H1 (cell line): ENCODE measurements around the gene CD7. TPM values are rescaled to one million over a fixed set of nuclear protein-coding genes. Genes with fewer than 3 reads are reported as not detected.

Experiments used
- CTCF ChIA-PET: fragments of 300-600 bp; sonication (Branson Sonifier 250); formaldehyde crosslinking; loops from one replicate; lab custom pipeline; 2021; ENCODE audit not compliant: partially characterized antibody; lab: Charles Lee
- POLR2A ChIA-PET: fragments of 300-600 bp; sonication (Branson Sonifier 250); formaldehyde crosslinking; loops from one replicate; lab custom pipeline; 2021; ENCODE audit warnings: inconsistent platforms; ENCODE audit not compliant: partially characterized antibody; lab: Charles Lee
- DNase-seq, 2 experiments: peaks; one replicate each; pipeline versions ENCODE4 v3.0.0 to v3.0.0-alpha.2; 2010 to 2022; ENCODE audit warnings: low spot score in 2 of 2, low read depth in 1 of 2, mixed read lengths in 1 of 2
- FAIRE-seq: peaks from 2 replicates; lab custom pipeline; 2011; peaks lifted over from hg19 to GRCh38; lab: Jason Lieb, UNC
- H2AFZ ChIP-seq: 2 replicates; pipeline ENCODE4 v1.8.1; 2012; ENCODE audit warnings: low read length, inconsistent platforms
- H2AK5ac ChIP-seq: 2 replicates; pipeline ENCODE4 v1.6.1; 2013; ENCODE audit warnings: low read depth, low read length
- H2BK120ac ChIP-seq: replicated peaks from 2 replicates; pipeline ENCODE3; 2013; ENCODE audit warnings: low read depth, low read length, inconsistent platforms
- H2BK12ac ChIP-seq: 2 replicates; pipeline ENCODE4 v1.6.1; 2013; ENCODE audit warnings: low read depth, low read length
- H2BK15ac ChIP-seq: 2 replicates; pipeline ENCODE4 v1.6.1; 2013; ENCODE audit warnings: low read length
- H2BK20ac ChIP-seq: 2 replicates; pipeline ENCODE4 v1.6.1; 2013; ENCODE audit warnings: low read length
- H2BK5ac ChIP-seq: 2 replicates; pipeline ENCODE4 v1.6.1; 2013; ENCODE audit warnings: low read depth, low read length
- H3K14ac ChIP-seq: 2 replicates; pipeline ENCODE4 v1.6.1; 2013; ENCODE audit warnings: inconsistent platforms; ENCODE audit not compliant: insufficient read length
- H3K18ac ChIP-seq: 2 replicates; pipeline ENCODE4 v1.6.1; 2013; ENCODE audit warnings: low read length; ENCODE audit errors: extremely low read depth
- H3K23ac ChIP-seq: 2 replicates; pipeline ENCODE4 v1.6.1; 2013; ENCODE audit warnings: inconsistent platforms; ENCODE audit not compliant: insufficient read length
- H3K23me2 ChIP-seq: 2 replicates; pipeline ENCODE4 v1.6.1; 2013; ENCODE audit warnings: low read depth, low read length
- H3K27ac ChIP-seq: 2 replicates; pipeline ENCODE4 v1.6.1; 2011; ENCODE audit warnings: low read depth, low read length, inconsistent platforms
- H3K27me3 ChIP-seq, 4 experiments: replicated peaks in 1 of 4; 1 replicate in 1 of 4; 2 replicates in 3 of 4; pipeline versions ENCODE4 v1.6.1 to v1.8.1; 2011 to 2013; ENCODE audit warnings: low read length in 3 of 4, mild to moderate bottlenecking in 3 of 4, inconsistent platforms in 2 of 4, mixed read lengths in 2 of 4, moderate library complexity in 1 of 4; ENCODE audit not compliant: control insufficient read depth in 3 of 4, insufficient read depth in 3 of 4; ENCODE audit errors: extremely low read depth in 1 of 4
- H3K36me3 ChIP-seq, 4 experiments: 2 replicates each; pipeline versions ENCODE4 v1.6.1 to v1.8.1; 2011 to 2013; ENCODE audit warnings: mild to moderate bottlenecking in 4 of 4, low read length in 3 of 4, moderate library complexity in 2 of 4, control low read depth in 1 of 4, inconsistent platforms in 1 of 4; ENCODE audit not compliant: insufficient read depth in 4 of 4, control insufficient read depth in 2 of 4
- H3K4ac ChIP-seq: replicated peaks from 2 replicates; pipeline ENCODE3; 2013; ENCODE audit warnings: low read length, low read depth, mixed read lengths, inconsistent platforms; ENCODE audit not compliant: insufficient read length
- H3K4me1 ChIP-seq, 4 experiments: replicated peaks in 1 of 4; 1 replicate in 1 of 4; 2 replicates in 3 of 4; pipeline versions ENCODE4 v1.6.1 to v1.8.1; 2011 to 2013; ENCODE audit warnings: low read length in 3 of 4, inconsistent platforms in 2 of 4, mixed read lengths in 1 of 4; ENCODE audit not compliant: insufficient read depth in 4 of 4, control insufficient read depth in 3 of 4
- H3K4me2 ChIP-seq, 2 experiments: 2 replicates each; pipeline versions ENCODE4 v1.6.1 to v1.8.1; 2011 to 2013; ENCODE audit warnings: low read depth in 2 of 2, low read length in 2 of 2, control low read depth in 1 of 2, inconsistent platforms in 1 of 2, mild to moderate bottlenecking in 1 of 2; ENCODE audit not compliant: insufficient read depth in 1 of 2
- H3K4me3 ChIP-seq, 4 experiments: fragments of 200-600, 300-600 bp in 1 of 4; sonication (generic), shearing (Covaris generic), sonication (Bioruptor Twin) in 1 of 4; 2 replicates each; pipeline versions ENCODE4 v1.5.1 to v1.8.1; 2011 to 2016; ENCODE audit warnings: low read length in 4 of 4, low read depth in 3 of 4, control low read depth in 2 of 4, inconsistent platforms in 2 of 4, mild to moderate bottlenecking in 2 of 4, mixed read lengths in 1 of 4, moderate library complexity in 1 of 4; ENCODE audit not compliant: insufficient read depth in 2 of 4; ENCODE audit errors: extremely low read depth in 1 of 4
- H3K56ac ChIP-seq: replicated peaks from 2 replicates; pipeline ENCODE3; 2013; ENCODE audit warnings: low read depth, mild to moderate bottlenecking, mixed read lengths, low read length, inconsistent platforms; ENCODE audit not compliant: insufficient read length
- H3K79me1 ChIP-seq: 2 replicates; pipeline ENCODE4 v1.6.1; 2013; ENCODE audit warnings: low read depth, low read length, control low read depth
- H3K79me2 ChIP-seq, 2 experiments: 2 replicates each; pipeline versions ENCODE4 v1.6.1 to v1.8.1; 2012 to 2013; ENCODE audit warnings: low read length in 2 of 2, mild to moderate bottlenecking in 2 of 2, inconsistent platforms in 1 of 2; ENCODE audit not compliant: insufficient read depth in 2 of 2, control insufficient read depth in 1 of 2
- H3K9ac ChIP-seq, 4 experiments: replicated peaks in 1 of 4; 1 replicate in 1 of 4; 2 replicates in 3 of 4; pipeline versions ENCODE4 v1.6.1 to v1.8.1; 2011 to 2013; ENCODE audit warnings: low read depth in 3 of 4, low read length in 3 of 4, control low read depth in 2 of 4, mild to moderate bottlenecking in 2 of 4, moderate library complexity in 2 of 4, inconsistent platforms in 1 of 4; ENCODE audit errors: extremely low read depth in 1 of 4
- H3K9me3 ChIP-seq, 2 experiments: 2 replicates each; pipeline versions ENCODE4 v1.6.1 to v1.8.1; 2012 to 2013; ENCODE audit warnings: mild to moderate bottlenecking in 2 of 2, moderate library complexity in 2 of 2, control low read depth in 1 of 2, inconsistent platforms in 1 of 2, low read depth in 1 of 2, low read length in 1 of 2, mixed read lengths in 1 of 2; ENCODE audit not compliant: insufficient read depth in 2 of 2
- H4K20me1 ChIP-seq, 2 experiments: replicated peaks in 1 of 2; 2 replicates each; pipeline versions ENCODE3 to v1.8.1; 2011 to 2013; ENCODE audit warnings: inconsistent platforms in 2 of 2, low read length in 2 of 2, mild to moderate bottlenecking in 1 of 2; ENCODE audit not compliant: insufficient read depth in 2 of 2, control insufficient read depth in 1 of 2
- H4K5ac ChIP-seq: 2 replicates; pipeline ENCODE4 v1.6.1; 2013; ENCODE audit warnings: low read length, low read depth, mixed read lengths, inconsistent platforms; ENCODE audit not compliant: insufficient read length
- H4K8ac ChIP-seq: 2 replicates; pipeline ENCODE4 v1.8.0; 2013; ENCODE audit warnings: mild to moderate bottlenecking, moderate library complexity, low read length, inconsistent platforms; ENCODE audit not compliant: insufficient read depth; ENCODE audit errors: extremely low read depth
- H4K91ac ChIP-seq: replicated peaks from 2 replicates; pipeline ENCODE3; 2013; ENCODE audit warnings: low read length, mixed read lengths, inconsistent platforms; ENCODE audit not compliant: insufficient read length
- GABPA ChIP-seq: IDR thresholded peaks from 2 replicates; pipeline ENCODE4 v1.6.1; 2011; ENCODE audit warnings: mild to moderate bottlenecking, low read length, moderate library complexity, borderline replicate concordance; ENCODE audit not compliant: insufficient read depth
- SIX5 ChIP-seq: IDR thresholded peaks from 2 replicates; pipeline ENCODE4 v1.6.1; 2011; ENCODE audit warnings: mild to moderate bottlenecking, low read depth, low read length
- WGBS, 2 experiments: shearing (Covaris generic) in 1 of 2; methylation state at CpG; one replicate each; pipeline versions ENCODE4 v1.1.6 to v1.1.7; 2013 to 2015; ENCODE audit warnings: low lambda C conversion rate in 2 of 2, mixed read lengths in 2 of 2, inconsistent platforms in 1 of 2, low coverage in 1 of 2, missing lambda C conversion rate in 1 of 2; ENCODE audit not compliant: insufficient replicate concordance in 2 of 2, insufficient coverage in 1 of 2, insufficient read length in 1 of 2; ENCODE audit errors: extremely low coverage in 1 of 2, missing lambda C conversion rate in 1 of 2; 5-methylcytosine and 5-hydroxymethylcytosine counted together
- polyA plus RNA-seq, 7 experiments: library from polyadenylated mRNA; depleted of rRNA in 3 of 7; stranded (reverse) in 5 of 7; unstranded in 2 of 7; fragments of >200 nt in 5 of 7; fragments of 200-250 nt in 2 of 7; gene quantifications; 1 replicate in 5 of 7; 2 replicates in 1 of 7; 4 replicates in 1 of 7; pipeline versions ENCODE4 v1.2.1 to v1.2.3, GENCODE V29; 2011 to 2013; ENCODE audit warnings: missing spikeins in 2 of 7, mixed read lengths in 2 of 7
- total RNA-seq: library from RNA; stranded (reverse); fragmentation: NEBNext Ultra II Directional; extraction: Animal tissue kit (Norgen Biotek cat#: 25700); gene quantifications from 2 replicates; pipeline ENCODE4 v1.2.1, GENCODE V29; 2021

The CD7 gene
- total and polyA plus RNA-seq, 2 of the 8 experiments (the other 6 are each of a cell fraction or from before 2014, with no cell fraction given) = 0.83 to 0.86 TPM

- TF ChIP-seq SIX5 = no peak
- TF ChIP-seq GABPA = 0 out of 2 replicates have a peak, but pooled peaks have one; percentile 6
- H2BK12ac ChIP-seq = no peak overlapping the region
- no peak for FAIRE-seq
- H2AFZ ChIP-seq = no peak overlapping the region
- 87% methylated on average over 15 of the region's 15 CpGs; no CpG with 5 or more reads in 1 of the 2 experiments for WGBS, 2 experiments
- H3K9ac ChIP-seq = no peak overlapping the region
- H2BK20ac ChIP-seq = no peak overlapping the region
- H2BK5ac ChIP-seq = no peak overlapping the region
- H3K79me2 ChIP-seq = no peaks in the 10 kb centered on the region
- H3K14ac ChIP-seq = no peak overlapping the region
- no peak overlapping the region for H3K23ac ChIP-seq
- ChIA-PET CTCF (interaction anchor here (1.1 kb wide), 1 partner anchor 28 kb away, joined by 4 read pairs; no protein-coding TSS in a partner anchor), POLR2A (no interaction called here)
- H3K9me3 ChIP-seq = no peaks in the 10 kb centered on the region
- H3K4me3 ChIP-seq = no peak overlapping the region
- H3K4ac ChIP-seq = no peak overlapping the region
- H3K4me2 ChIP-seq = no peak overlapping the region
- no peak overlapping the region for H3K18ac ChIP-seq
- peaks cover 8% of the 10 kb centered on the region for H3K23me2 ChIP-seq
- H3K27me3 ChIP-seq = peaks cover 19 to 36% (median 33%) of the 10 kb centered on the region in 4 experiments
- DNase-seq = no peak
- no peak overlapping the region for H2BK15ac ChIP-seq
- H3K36me3 ChIP-seq = no peaks in the 10 kb centered on the region
- no peak overlapping the region for H2AK5ac ChIP-seq
- H2BK120ac ChIP-seq = no peak overlapping the region
- peak overlapping the region; percentile 80 for H4K91ac ChIP-seq
- peaks cover 0 to 28% (median 21%) of the 10 kb centered on the region in 4 experiments; a peak in 6 of 7 replicates for H3K4me1 ChIP-seq
- H4K8ac ChIP-seq = peak overlapping the region; percentile 63; the same call in 1 of the 2 replicates
- no peaks in the 10 kb centered on the region for H3K79me1 ChIP-seq
- H3K56ac ChIP-seq = no peak overlapping the region
- H3K27ac ChIP-seq = no peak overlapping the region
- H4K20me1 ChIP-seq = peaks cover 0 to 3% of the 10 kb centered on the region in 2 experiments
- H4K5ac ChIP-seq = no peak overlapping the region
Observed at GRCh38 chr17:82328994-82329507, 11.6 kb upstream of the CD7 start.
